ENCODE measurements around the gene MED25.

DNA sequence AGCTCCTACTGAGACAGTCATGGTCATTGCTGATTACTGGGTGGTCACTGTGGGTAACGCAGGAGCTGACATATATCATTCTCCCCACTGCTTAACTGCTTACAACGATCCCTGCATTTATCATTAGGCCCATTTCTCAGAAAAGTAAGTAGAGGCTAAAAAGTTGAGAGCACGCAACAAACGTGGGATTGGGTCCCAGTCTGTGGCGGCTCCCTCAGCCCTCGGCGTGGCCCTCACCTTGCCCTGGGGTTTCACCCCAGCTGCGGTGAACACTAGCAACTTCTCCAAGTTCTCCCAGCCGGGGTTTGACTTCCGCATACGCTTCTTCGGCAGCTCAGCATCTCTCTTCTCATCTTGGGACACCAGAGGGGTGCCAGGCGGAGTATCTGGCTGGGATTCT lies 46.8 kb downstream of the MED25 start:
- TF ChIP-seq, protein P1, sequence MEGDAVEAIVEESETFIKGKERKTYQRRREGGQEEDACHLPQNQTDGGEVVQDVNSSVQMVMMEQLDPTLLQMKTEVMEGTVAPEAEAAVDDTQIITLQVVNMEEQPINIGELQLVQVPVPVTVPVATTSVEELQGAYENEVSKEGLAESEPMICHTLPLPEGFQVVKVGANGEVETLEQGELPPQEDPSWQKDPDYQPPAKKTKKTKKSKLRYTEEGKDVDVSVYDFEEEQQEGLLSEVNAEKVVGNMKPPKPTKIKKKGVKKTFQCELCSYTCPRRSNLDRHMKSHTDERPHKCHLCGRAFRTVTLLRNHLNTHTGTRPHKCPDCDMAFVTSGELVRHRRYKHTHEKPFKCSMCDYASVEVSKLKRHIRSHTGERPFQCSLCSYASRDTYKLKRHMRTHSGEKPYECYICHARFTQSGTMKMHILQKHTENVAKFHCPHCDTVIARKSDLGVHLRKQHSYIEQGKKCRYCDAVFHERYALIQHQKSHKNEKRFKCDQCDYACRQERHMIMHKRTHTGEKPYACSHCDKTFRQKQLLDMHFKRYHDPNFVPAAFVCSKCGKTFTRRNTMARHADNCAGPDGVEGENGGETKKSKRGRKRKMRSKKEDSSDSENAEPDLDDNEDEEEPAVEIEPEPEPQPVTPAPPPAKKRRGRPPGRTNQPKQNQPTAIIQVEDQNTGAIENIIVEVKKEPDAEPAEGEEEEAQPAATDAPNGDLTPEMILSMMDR (conservative IDR thresholded peaks at IDR 0.05 in 1 of 2, IDR thresholded peaks at IDR 0.05 in 1 of 2; ENCODE audit: low read depth in 1 of 2, low read length in 2 of 2): no peak
- no peak for TF ChIP-seq EZH2 (IDR thresholded peaks at IDR 0.05; ENCODE audit: low read length, missing control alignments)

Data from fibroblast of lung (primary cell).